ENCODE data around the gene ZNF239. TPM values are rescaled to one million over a fixed set of nuclear protein-coding genes. Genes with fewer than 3 reads are reported as not detected.

Gene ZNF239
- total and polyA plus RNA-seq, 7 donors, result 0.46 to 6.2 (median 4.1) TPM

- WGBS, 2 donors, result 80 to 87% methylated on average over 1 of the region's 1 CpG
- intact Hi-C loops (cut with DNase I), result no loop called here
- DNase-seq, result no peak
- Histone ChIP-seq H3K4me1 (no peaks in the 10 kb centered on the region), H3K27me3 (no peaks in the 10 kb centered on the region), H3K9me3 (peaks cover 6 to 54% (median 41%) of the 10 kb centered on the region in 4 donors), H3K27ac (no peak overlapping the region), H3K4me3 (no peak overlapping the region), H3K36me3 (no peaks in the 10 kb centered on the region)
- TF ChIP-seq POLR2A (IDR thresholded peaks at IDR 0.05), result no peak
- TF ChIP-seq CTCF (IDR thresholded peaks at IDR 0.05), result no peak
- no peak for TF ChIP-seq EP300 (IDR thresholded peaks at IDR 0.05)
- TF ChIP-seq POLR2AphosphoS5 (IDR thresholded peaks at IDR 0.05), result no peak
Observed at GRCh38 chr10:43524434-43525247, 49.8 kb downstream of the ZNF239 start.

Other genes with a start within 250 kb of the ZNF239 start
- not detected for gene FXYD4, start 203.0 kb downstream of the ZNF239 start, total RNA-seq
- gene FXYD4, start 203.0 kb downstream of the ZNF239 start, polyA plus RNA-seq, result not detected
- 100 to 1,000 TPM; 101 to 185 (median 150) TPM for gene HNRNPF, start 165.4 kb downstream of the ZNF239 start, total RNA-seq
- gene HNRNPF, start 165.4 kb downstream of the ZNF239 start, polyA plus RNA-seq, result 100 to 1,000 TPM; 117 to 194 (median 134) TPM
- 10 to 100 TPM in 3 of 4 donors, 1 to 10 TPM in 1; 6.1 to 21.6 (median 13.3) TPM for gene ZNF487, start 137.5 kb downstream of the ZNF239 start, total RNA-seq
- 1 to 10 TPM; 5.3 to 6.6 (median 6.5) TPM for gene ZNF487, start 137.5 kb downstream of the ZNF239 start, polyA plus RNA-seq
- 1 to 10 TPM; 2.2 to 3.8 (median 2.9) TPM for gene ZNF485, start 31.8 kb upstream of the ZNF239 start, total RNA-seq
- gene ZNF485, start 31.8 kb upstream of the ZNF239 start, polyA plus RNA-seq, result 1 to 10 TPM in 2 of 3 donors, under 1 TPM in 1; 0.46 to 3.3 (median 1.8) TPM
- 100 to 1,000 TPM in 2 of 4 donors, 10 to 100 TPM in 2; 72.1 to 108 (median 94.6) TPM for gene ZNF32, start 74.3 kb upstream of the ZNF239 start, total RNA-seq
- gene ZNF32, start 74.3 kb upstream of the ZNF239 start, polyA plus RNA-seq, result 10 to 100 TPM; 21.3 to 31.2 (median 21.9) TPM

All from sigmoid colon (tissue), 7 donors.